HG03558 (cell line): Measurements from ENCODE around the gene SLTM.
"Not testable (repeated sequence)": the region's sequence is repeated elsewhere in the genome, so short reads cannot be mapped to it uniquely, and the experiment has no call there.

Source experiments
- ATAC-seq: cut with Tn5 transposase; IDR thresholded peaks from one replicate; pipeline ENCODE4 v1.9.1; 2021; ENCODE audit warnings: moderate number of reproducible peaks; ENCODE audit not compliant: unreplicated experiment; ENCODE audit errors: extremely low read depth

Gene SLTM

DNA sequence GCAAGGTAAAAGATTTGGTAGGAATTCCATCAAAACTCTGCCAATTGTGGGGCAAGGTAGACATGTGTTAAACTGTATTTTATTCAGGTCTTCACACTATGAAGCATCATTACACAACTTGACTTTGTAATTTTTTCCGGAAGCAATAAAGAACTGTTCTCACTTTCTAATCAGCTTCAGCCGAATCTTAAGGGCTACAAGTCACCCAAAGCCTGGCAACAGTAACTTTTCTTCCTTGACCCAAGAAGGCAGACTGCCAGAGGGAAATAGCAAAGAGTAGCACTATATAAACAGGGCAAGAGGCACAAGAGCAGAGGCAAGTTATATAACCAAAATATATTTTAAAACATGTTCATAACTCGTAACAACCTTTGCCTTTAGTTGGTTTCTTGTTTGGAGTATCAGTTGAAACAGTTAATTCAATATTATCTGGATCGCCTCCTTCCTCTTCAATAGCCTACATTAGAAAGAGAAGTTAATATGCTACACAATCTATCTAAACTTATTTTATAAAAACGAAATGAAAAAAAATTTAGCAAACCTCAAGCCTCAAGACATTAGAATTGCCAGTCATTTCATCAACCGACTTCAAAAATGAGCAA lies 1.4 kb downstream of the SLTM start:
- ATAC-seq = no peak

DNA sequence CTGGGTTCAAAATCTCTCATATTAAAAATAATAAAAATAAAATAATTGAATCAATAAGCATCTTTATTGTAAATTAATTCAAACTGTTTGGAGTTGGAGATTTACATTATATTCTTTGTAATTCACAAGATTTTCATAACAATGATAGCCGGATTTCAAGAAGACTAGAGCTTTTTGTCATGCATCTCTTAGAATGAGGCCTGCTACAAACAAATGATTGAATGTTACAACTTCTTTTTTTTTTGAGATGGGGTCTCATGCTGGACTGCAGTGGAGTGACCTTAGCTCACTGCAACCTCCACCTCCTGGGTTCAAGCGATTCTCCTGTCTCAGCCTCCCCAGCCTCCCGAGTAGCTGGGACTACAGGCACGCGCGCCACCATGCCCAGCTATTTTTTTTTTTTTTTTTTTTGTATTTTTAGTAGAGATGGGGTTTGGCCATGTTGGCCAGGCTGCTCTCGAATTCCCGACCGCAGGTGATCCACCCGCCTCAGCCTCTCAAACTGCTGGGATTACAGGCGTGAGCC lies 3.5 kb downstream of the SLTM start:
- no peak for ATAC-seq

DNA sequence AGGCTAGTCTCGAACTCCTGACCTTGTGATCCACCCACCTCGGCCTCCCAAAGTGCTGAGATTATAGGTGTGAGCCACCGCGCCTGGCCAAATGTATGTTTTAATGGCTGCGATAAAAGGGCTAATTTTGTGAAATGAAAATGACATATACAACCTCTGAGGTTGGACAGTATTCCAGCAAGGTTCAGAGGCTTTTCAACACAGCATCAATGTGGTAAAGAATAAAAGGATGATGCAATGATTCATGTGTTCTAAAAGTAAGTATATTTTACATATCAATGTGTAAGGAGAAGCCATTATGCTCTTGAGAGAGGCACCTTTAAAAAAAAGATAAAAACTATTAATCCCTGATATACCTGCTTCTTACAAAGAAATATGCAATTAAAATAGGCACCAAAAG lies 6.7 kb downstream of the SLTM start:
- ATAC-seq = no peak

DNA sequence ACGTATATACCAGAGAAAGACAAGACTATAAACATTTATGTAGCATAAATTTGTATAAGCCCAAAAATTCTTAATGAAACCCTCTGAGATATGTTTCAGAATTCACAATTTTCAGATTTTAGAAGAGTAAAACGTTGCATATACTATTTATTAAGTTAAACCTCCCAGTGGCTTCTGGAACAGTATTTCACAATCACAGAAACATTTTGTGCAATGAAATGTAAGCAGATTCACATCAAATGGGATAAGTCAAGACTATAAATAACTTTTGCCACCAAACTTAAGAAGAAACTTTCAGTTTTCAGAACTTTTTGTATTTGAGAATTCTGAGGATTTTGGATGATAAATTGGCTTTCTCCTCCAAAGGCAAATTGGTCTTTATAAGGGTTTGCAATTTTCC lies 9.2 kb downstream of the SLTM start:
- no peak for ATAC-seq

DNA sequence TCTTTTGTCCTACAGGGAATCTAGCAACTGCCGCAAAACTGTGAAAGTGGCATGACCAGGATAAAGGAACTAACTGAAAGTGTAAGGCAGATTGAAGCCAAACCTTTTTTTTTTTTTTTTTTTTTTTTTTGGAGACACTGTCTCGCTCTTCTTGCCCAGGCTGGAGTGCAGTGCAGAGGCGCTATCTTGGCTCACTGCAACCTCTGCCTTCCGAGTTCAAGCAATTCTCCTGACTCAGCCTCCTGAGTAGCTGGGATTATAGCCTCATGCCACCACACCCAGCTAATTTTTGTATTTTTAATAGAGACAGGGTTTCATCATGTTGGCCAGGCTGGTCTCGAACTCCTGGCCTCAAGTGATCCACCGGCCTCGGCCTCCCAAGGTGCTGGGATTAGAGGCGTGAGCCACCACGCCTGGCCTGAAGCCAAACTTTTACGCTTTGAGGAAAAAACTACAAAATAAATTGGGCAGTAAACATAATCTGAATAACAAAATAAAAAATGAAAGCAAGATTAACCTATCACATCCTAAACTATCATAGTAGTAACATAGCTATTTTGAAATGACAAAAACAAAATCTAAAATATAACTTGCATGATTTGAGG lies 9.7 kb downstream of the SLTM start:
- no peak for ATAC-seq

DNA sequence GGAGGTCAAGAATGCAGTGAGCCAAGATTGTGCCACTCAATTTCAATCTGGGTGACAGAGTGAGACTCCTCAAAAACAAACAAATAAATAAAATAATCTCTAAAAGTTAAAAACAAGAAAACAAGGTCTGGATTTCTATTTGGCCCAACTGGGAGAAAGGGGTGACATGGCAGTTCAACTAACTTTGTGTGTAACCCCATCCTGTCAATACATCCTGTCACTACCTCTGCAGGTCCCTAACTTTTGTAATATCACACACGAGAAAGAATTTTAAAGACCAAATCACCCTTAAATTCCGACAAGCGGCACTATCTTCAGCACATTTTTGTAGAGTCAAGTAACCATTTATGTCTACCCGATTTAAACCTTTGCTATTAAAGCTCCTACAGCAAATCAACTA lies 10.2 kb downstream of the SLTM start:
- no peak for ATAC-seq

DNA sequence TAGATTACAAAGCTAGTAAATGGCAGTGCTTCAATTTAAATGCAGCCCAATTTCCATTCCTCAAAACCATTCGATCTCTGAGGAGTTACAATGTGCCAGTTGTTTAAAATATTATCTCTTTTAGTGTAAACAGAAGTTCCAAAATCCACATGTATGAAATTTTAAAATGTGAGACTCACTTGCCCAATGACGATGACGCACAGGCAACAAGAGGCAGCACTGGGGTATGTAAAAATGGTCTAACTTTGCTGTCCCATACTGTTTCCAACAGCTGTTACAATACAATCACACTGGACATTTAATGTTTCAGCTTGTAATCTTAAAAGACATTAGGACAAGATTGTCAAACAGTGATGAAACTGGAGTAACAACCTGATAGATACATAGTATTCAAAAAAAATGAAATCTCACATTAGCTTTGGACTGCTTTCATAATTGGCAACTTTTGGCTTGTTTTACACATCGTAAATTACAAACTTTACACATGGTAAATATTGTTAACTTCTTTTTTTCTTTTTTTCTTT lies 12.2 kb downstream of the SLTM start:
- ATAC-seq = no peak

DNA sequence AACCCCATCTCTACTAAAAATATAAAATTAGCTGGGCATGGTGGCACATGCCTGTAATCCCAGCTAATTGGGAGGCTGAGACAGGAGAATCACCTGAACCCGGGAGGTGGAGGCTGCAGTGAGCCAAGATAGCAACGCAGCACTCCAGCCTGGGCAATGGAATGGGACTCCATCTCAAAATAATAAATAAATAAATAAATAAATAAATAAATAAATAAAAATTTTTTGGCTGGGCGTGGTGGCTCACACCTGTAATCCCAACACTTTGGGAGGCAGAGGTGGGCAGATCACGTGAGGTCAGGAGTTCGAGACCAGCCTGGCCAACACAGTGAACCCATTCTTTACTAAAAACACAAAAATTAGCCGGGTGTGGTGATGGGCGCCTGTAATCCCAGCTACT lies 13.0 kb downstream of the SLTM start:
- ATAC-seq = not testable (repeated sequence)

DNA sequence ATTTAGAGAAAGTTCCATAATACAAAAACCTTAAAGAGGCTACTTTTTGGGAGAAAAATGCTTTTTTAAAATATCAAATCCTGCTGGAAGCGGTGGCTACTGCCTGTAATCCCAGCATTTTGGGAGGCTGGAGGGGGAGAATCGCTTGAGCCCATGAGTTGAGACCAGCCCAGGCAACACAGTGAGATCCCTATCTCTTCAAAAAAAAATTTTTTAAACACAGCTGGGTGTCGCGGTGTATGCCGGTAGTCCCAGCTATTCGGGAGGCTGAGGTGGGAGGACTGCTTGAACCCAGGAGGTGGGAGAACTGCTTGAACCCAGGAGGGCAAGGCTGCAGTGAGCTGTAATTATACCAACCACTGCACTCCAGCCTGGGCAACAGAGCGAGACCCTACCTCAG lies 14.2 kb downstream of the SLTM start:
- no peak for ATAC-seq

DNA sequence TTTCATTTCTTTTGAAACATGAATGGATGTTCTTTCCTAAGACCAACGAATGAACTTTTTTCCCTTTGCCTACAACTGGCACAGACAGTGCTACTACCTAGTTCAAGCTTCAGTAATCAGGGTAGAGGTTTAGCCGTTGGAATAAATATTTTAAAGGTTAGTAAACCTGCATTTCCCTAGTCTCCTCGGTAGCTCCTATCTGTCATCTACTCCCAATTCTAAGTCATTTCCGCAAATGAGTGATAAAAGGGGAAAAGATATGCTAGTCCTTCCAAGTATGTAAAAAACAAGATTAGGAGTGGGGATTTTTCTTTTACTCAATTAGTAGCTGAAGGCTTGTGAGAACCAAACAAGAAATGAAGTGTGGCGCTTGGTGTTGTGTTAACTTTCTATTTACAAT lies 15.2 kb downstream of the SLTM start:
- no peak for ATAC-seq

DNA sequence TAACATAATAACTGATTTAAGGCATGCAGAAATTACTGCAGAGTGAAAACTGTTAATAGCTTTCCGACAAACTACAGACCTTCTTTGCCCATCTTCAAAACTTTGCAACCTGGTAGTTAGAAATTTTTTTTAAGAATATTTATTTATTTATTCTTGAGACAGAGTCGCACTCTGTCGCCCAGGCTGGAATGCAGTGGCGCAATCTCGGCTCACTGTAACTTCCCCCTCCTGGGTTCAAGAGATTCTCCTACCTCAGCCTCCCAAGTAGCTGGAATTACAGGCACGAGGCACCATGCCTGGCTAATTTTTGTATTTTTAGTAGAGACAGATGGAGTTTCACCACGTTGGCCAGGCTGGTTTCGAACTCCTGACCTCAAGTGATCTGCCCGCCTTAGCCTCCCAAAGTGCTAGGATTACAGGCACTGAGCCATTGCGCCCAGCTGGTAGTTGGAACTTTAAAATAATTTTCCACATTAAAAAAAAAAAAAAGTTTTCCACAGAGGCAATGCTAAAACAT lies 15.8 kb downstream of the SLTM start:
- ATAC-seq = not testable (repeated sequence)

DNA sequence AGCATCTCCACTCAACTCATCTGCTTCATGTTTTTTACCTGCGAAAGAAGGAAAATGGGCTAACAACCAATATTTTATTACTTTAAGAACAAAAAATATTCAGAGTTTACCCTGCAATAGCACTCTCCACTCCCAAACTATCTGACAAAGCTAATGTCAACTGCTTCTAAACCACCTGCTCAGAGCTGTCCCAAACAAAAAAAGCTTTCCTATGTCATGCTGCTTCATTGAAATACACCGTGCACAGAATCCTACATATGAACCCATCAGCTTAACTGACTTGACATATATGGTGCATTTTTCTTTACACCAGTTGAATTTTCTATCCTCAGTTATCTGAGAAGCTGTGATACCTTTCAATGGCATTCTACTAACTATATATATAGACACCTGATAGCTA lies 16.5 kb downstream of the SLTM start:
- no peak for ATAC-seq

DNA sequence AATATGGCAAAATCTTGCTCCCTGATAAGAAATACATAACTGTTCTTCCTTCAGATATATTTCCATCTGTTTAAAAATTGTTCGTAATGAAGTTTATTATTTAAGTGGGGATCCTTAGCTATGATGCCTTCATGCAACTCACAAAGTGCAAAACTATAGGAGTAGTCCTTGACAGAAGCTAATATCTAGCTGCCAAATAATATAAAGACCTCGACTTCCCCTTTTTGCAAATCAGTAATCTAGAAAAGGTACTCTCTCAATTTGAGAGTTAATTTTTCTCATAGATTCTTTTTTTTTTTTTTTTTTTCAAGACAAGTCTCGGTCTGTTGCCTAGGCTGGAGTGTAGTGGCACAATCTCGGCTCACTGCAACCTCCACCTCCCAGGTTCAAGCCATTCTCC lies 23.0 kb downstream of the SLTM start:
- no peak for ATAC-seq

DNA sequence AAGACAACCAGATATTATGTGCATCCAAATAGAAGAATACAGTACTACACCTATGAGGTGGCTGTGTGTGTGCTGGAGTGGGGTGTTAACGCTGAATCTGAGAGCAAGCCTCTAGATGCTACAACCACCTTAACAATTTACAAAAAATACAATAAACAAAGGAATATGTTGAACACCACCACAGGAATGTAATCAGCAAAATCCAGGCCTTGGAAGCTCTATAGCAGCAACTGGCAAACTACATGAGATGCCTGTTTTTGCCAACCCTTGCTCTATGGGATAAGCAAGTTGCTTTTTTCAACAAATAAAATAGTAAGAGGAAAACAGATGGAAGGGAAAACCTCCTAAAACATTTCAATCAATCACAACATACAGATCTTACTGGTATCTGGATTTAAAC lies 23.9 kb downstream of the SLTM start:
- ATAC-seq = no peak

DNA sequence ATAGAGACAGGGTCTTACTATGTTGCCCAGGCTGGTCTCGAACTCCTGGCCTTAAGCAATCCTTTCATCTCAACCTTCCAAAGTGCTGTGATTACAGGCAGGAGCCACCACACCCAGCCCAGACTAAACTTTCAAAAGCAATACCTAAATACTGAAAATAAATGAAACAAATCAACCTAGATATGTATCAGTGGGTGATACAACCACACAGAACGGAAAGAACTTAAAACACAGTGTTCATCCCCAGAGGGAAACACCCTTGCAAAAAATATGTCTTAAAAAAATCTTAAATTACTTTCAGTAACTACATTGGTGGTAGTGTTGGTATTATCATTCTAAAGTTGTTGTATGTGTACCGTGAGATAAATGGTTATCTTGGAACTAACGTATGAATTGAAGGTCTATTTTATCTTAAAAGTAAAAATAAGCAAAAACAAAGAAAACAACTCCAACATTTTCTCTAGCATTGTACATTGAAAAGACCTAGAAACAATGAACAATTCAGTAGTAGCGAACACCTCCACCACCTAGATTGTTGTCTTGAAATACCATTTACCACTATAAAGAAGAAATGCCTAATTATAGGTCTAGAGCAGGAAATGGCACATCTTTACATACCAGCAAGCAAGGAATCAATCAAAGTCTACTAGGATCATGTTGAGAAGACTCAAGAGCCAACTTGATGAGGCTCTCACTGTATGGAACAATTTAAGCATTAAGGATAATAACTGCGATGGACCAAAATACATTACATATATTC lies 24.7 kb downstream of the SLTM start:
- ATAC-seq = no peak

DNA sequence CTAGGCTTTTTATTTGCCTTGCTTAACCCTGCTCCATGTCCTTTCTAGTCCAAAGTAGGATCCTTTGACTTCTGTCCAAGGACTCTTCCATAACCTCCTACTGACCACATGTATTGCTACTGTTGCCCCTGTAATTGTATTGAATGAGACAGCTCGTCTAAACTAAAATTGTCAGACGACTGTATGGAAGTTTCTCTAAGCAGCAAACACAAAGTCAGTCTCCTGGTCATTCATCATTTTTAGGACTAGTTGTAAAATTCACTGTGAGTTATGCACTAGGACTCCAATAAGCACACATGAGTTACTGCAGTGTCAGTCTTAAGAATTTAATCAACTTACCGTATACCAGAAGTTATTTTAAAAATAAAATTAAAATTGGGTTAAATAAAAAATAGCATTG lies 32.8 kb downstream of the SLTM start:
- no peak for ATAC-seq

DNA sequence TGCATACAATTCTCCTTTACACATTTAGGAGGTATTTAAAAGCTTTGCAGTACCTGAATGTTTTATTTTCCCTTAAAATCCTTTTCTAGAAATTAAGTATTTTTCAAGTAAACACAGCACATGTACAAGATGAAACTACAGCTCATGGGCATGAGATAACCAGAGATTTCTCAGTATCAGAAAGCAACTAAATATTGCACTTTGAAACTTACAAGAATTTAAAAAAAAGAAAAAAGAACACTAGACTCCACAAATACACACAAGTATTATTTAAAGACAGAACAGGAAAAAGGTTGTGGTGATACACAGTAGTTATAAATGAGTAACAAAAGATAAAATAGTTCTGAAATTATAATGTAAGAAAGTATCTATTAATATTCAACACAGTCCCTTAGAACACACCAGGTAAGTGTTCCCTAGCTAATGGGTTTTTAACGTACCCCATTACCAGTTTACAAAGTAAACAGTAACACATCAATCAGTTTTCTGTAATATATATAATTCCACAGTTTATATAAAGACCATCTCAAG lies 35.3 kb downstream of the SLTM start:
- ATAC-seq = no peak

DNA sequence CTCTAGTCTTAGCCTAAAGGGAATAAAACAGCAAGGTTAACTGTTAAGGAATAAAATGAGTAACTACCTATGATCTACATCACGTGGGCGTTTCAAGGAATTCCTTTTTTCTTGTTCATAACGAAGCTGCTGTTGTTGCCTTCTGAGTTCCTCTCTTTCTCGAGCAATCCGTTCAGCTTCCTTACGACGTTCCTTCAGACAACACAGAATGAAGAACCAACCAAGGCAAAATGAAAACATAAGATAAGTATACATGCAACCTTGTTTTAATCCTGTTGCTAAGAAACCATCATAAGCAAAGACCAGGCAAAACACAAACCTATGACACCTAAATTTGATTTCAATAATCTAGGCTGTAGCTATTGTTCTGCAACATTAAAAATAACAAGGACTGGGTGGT lies 44.1 kb downstream of the SLTM start:
- no peak for ATAC-seq

DNA sequence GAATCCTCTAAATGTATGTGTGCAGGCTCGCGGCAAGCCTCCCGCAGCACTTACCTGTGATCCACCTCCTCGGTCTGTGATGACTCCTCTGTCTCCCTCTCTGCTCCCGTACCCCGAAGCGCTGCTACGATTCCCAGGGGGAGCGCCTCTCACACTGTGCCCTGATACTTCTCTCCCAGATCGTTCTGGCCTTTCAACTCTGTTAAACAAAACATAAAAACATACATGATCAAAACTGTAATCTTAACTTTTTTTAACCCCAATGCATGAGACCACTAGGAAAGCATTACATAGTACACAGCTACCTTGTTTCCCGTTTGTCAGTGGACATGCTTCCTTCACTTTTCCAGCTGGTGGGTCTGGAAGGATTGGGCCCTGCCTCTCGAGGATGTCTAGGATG lies 46.6 kb downstream of the SLTM start:
- no peak for ATAC-seq

DNA sequence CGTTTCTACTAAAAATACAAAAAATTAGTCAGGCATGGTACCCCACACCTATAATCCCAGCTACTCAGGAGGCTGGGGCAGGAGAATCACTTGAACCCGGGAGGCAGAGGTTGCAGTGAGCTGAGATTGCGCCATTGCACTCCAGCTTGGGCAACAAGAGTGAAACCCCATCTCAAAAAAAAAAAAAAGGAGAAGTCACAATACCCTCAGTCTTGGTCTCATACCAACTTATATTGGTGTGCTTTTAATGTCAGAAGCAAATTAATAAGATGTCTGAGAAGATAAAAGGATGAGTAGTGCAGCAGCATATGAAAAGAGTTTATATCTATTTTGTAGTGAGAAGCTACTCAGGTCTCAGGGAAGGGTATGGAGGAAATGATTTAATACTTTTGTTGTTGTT lies 49.6 kb downstream of the SLTM start:
- not testable (repeated sequence) for ATAC-seq

DNA sequence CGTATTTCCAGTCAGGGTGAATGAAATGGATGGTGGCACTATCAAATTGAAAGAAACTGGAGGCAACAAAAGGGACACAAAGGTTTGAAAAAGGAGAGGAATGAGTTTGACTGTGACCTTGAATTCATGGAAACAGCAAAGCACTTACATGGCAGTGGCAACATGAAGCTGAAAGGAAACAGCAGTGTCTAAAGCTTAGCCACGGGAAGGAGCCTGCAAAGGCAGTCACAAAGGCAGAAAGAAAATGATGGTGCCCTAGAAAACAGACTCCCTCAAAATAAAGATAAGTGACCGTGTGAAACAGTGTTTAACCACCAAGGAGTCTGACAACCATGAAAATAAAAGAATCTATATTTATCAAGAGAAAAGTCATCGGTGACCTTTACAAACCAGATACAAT lies 51.2 kb downstream of the SLTM start:
- ATAC-seq = no peak
